OCI-LY3 (cell line): ENCODE data around the gene FAM83G.

ENCODE experiments used
- H2AFZ ChIP-seq: fragments of 200-600, 300-600 bp; shearing (Covaris generic); 2 replicates; pipeline ENCODE4 v1.6.0; 2014; ENCODE audit warnings: antibody characterized with exemption, low read depth, low read length
- H3K27ac ChIP-seq: fragments of 200-600, 300-600 bp; sonication (generic); 2 replicates; pipeline ENCODE4 v1.5.1; 2014; ENCODE audit warnings: mild to moderate bottlenecking, low read length, moderate library complexity, mixed read lengths
- H3K27me3 ChIP-seq: fragments of 200-600, 300-600 bp; sonication (generic); 2 replicates; pipeline ENCODE4 v1.6.1; 2014; ENCODE audit warnings: low read depth, low read length, mixed read lengths
- H3K36me3 ChIP-seq: fragments of 200-600, 300-600 bp; sonication (generic); replicated peaks from 2 replicates; pipeline ENCODE3; 2014; ENCODE audit warnings: low read depth, low read length, mixed read lengths
- H3K4me1 ChIP-seq: fragments of 300-600, 200-600 bp; sonication (generic); 2 replicates; pipeline ENCODE4 v1.6.1; 2014; ENCODE audit warnings: low read length, mixed read lengths
- H3K4me2 ChIP-seq: fragments of 200-600, 300-600 bp; sonication (generic); 2 replicates; pipeline ENCODE4 v1.6.1; 2014; ENCODE audit warnings: low read length, mixed read lengths
- H3K4me3 ChIP-seq: fragments of 300-600, 200-600 bp; sonication (generic); 2 replicates; pipeline ENCODE4 v1.5.1; 2014; ENCODE audit warnings: antibody characterized with exemption, mild to moderate bottlenecking, low read length, moderate library complexity
- H3K79me2 ChIP-seq: fragments of 300-600, 200-600 bp; shearing (Covaris generic); 2 replicates; pipeline ENCODE4 v1.6.1; 2014; ENCODE audit warnings: mild to moderate bottlenecking, low read length, mixed read lengths
- H3K9ac ChIP-seq: fragments of 300-600, 200-600 bp; shearing (Covaris generic); 2 replicates; pipeline ENCODE4 v1.6.0; 2014; ENCODE audit warnings: mild to moderate bottlenecking, low read length, moderate library complexity
- H3K9me3 ChIP-seq: fragments of 200-600, 300-600 bp; shearing (Covaris generic); 2 replicates; pipeline ENCODE4 v1.6.1; 2014; ENCODE audit warnings: low read length, mixed read lengths; ENCODE audit not compliant: insufficient read depth
- H4K20me1 ChIP-seq: fragments of 200-600, 300-600 bp; sonication (generic); 2 replicates; pipeline ENCODE4 v1.6.1; 2016; ENCODE audit warnings: low read length, mixed read lengths; ENCODE audit not compliant: insufficient read depth
- EZH2phosphoT487 ChIP-seq: fragments of 200-600 bp; shearing (Covaris generic); IDR thresholded peaks from 2 replicates; pipeline ENCODE4 v1.6.1; 2018; ENCODE audit warnings: antibody characterized with exemption, mixed run types, low read depth
- TF ChIP-seq, protein P1 (sequence below): fragments of 200-600, 300-600 bp; sonication (generic); IDR thresholded peaks from 2 replicates; pipeline ENCODE4 v1.5.1; 2014; ENCODE audit warnings: antibody characterized with exemption, low read length, low read depth

FAM83G gene

GRCh38 chr17:19024101-19025078 is 19.8 kb upstream of the FAM83G start:
- TF ChIP-seq, protein P1, sequence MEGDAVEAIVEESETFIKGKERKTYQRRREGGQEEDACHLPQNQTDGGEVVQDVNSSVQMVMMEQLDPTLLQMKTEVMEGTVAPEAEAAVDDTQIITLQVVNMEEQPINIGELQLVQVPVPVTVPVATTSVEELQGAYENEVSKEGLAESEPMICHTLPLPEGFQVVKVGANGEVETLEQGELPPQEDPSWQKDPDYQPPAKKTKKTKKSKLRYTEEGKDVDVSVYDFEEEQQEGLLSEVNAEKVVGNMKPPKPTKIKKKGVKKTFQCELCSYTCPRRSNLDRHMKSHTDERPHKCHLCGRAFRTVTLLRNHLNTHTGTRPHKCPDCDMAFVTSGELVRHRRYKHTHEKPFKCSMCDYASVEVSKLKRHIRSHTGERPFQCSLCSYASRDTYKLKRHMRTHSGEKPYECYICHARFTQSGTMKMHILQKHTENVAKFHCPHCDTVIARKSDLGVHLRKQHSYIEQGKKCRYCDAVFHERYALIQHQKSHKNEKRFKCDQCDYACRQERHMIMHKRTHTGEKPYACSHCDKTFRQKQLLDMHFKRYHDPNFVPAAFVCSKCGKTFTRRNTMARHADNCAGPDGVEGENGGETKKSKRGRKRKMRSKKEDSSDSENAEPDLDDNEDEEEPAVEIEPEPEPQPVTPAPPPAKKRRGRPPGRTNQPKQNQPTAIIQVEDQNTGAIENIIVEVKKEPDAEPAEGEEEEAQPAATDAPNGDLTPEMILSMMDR, result no peak
- no peak for TF ChIP-seq EZH2phosphoT487
- no peaks in the 10 kb centered on the region for H3K36me3 ChIP-seq
- H3K27me3 ChIP-seq, result no peaks in the 10 kb centered on the region
- no peaks in the 10 kb centered on the region for H4K20me1 ChIP-seq
- H3K9me3 ChIP-seq, result no peaks in the 10 kb centered on the region
- H3K4me2 ChIP-seq, result no peak overlapping the region
- no peak overlapping the region for H3K4me3 ChIP-seq
- H3K4me1 ChIP-seq, result no peaks in the 10 kb centered on the region
- no peak overlapping the region for H2AFZ ChIP-seq
- no peak overlapping the region for H3K9ac ChIP-seq
- H3K79me2 ChIP-seq, result no peaks in the 10 kb centered on the region
- H3K27ac ChIP-seq, result no peak overlapping the region

GRCh38 chr17:19023209-19023999 is 18.8 kb upstream of the FAM83G start:
- no peaks in the 10 kb centered on the region for H3K27me3 ChIP-seq
- no peak overlapping the region for H2AFZ ChIP-seq
- no peak overlapping the region for H3K9ac ChIP-seq
- H3K36me3 ChIP-seq, result no peaks in the 10 kb centered on the region
- no peak overlapping the region for H3K4me2 ChIP-seq
- no peaks in the 10 kb centered on the region for H3K79me2 ChIP-seq
- no peaks in the 10 kb centered on the region for H3K4me1 ChIP-seq
- no peaks in the 10 kb centered on the region for H3K9me3 ChIP-seq
- H3K27ac ChIP-seq, result no peak overlapping the region
- no peaks in the 10 kb centered on the region for H4K20me1 ChIP-seq
- TF ChIP-seq EZH2phosphoT487, result no peak
- TF ChIP-seq, protein P1, result no peak
- no peak overlapping the region for H3K4me3 ChIP-seq

DNA sequence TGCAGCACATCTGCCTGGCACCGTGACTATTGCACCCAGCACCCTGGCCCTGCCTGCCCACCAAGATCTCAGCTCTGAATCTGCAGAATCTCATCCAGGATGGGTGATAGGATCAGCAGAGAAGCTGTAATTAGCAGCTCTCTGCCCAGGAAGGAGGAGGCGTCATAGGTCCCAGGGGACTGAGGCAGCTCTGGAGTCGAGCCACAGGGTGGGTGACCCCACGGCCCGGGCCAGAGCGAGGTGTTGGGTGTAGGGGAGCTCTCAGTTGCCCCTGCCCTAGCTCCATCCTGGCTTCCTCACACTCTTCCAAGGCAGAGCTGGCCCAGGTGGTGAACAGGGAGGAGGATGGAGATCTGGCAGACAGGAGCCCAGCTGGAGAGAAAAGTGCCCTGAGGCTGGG is 18.2 kb upstream of the FAM83G start:
- H3K4me2 ChIP-seq, result no peak overlapping the region
- H3K4me3 ChIP-seq, result no peak overlapping the region
- H4K20me1 ChIP-seq, result no peaks in the 10 kb centered on the region
- no peaks in the 10 kb centered on the region for H3K4me1 ChIP-seq
- H3K27ac ChIP-seq, result no peak overlapping the region
- no peaks in the 10 kb centered on the region for H3K36me3 ChIP-seq
- no peaks in the 10 kb centered on the region for H3K9me3 ChIP-seq
- no peak overlapping the region for H2AFZ ChIP-seq
- no peak for TF ChIP-seq EZH2phosphoT487
- TF ChIP-seq, protein P1, result no peak
- no peaks in the 10 kb centered on the region for H3K79me2 ChIP-seq
- no peaks in the 10 kb centered on the region for H3K27me3 ChIP-seq
- no peak overlapping the region for H3K9ac ChIP-seq

- TF ChIP-seq, protein P1, result no peak
- no peak for TF ChIP-seq EZH2phosphoT487
- no peak overlapping the region for H3K27ac ChIP-seq
- H3K27me3 ChIP-seq, result no peaks in the 10 kb centered on the region
- H3K4me1 ChIP-seq, result no peaks in the 10 kb centered on the region
- no peak overlapping the region for H3K9ac ChIP-seq
- H3K4me2 ChIP-seq, result no peak overlapping the region
- H3K79me2 ChIP-seq, result no peaks in the 10 kb centered on the region
- H3K9me3 ChIP-seq, result no peaks in the 10 kb centered on the region
- no peak overlapping the region for H3K4me3 ChIP-seq
- H2AFZ ChIP-seq, result no peak overlapping the region
- H3K36me3 ChIP-seq, result no peaks in the 10 kb centered on the region
- H4K20me1 ChIP-seq, result no peaks in the 10 kb centered on the region
These were observed 17.6 kb upstream of the FAM83G start for GRCh38 chr17:19022128-19022527.
